NB4 (cell line): ENCODE results near the gene ARHGAP26.

Experiments
- CTCF ChIP-seq: IDR thresholded peaks from one replicate; pipeline ENCODE4 v1.5.1; 2012; ENCODE audit warnings: low read depth, low read length
- POLR2A ChIP-seq: IDR thresholded peaks from 2 replicates; pipeline ENCODE4 v1.6.1; 2011; ENCODE audit warnings: mild to moderate bottlenecking; ENCODE audit not compliant: insufficient read length; ENCODE audit errors: extremely low read depth

- TF ChIP-seq CTCF (no peak), POLR2A (no peak)
These were observed 303.6 kb downstream of the ARHGAP26 start for GRCh38 chr5:143073766-143074165.
